ENCODE data around the gene ADAMTS17.

- TF ChIP-seq, protein P1, sequence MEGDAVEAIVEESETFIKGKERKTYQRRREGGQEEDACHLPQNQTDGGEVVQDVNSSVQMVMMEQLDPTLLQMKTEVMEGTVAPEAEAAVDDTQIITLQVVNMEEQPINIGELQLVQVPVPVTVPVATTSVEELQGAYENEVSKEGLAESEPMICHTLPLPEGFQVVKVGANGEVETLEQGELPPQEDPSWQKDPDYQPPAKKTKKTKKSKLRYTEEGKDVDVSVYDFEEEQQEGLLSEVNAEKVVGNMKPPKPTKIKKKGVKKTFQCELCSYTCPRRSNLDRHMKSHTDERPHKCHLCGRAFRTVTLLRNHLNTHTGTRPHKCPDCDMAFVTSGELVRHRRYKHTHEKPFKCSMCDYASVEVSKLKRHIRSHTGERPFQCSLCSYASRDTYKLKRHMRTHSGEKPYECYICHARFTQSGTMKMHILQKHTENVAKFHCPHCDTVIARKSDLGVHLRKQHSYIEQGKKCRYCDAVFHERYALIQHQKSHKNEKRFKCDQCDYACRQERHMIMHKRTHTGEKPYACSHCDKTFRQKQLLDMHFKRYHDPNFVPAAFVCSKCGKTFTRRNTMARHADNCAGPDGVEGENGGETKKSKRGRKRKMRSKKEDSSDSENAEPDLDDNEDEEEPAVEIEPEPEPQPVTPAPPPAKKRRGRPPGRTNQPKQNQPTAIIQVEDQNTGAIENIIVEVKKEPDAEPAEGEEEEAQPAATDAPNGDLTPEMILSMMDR (IDR thresholded peaks at IDR 0.05), result no peak
- no peak for TF ChIP-seq POLR2A (IDR thresholded peaks at IDR 0.05)
These were observed 244.2 kb downstream of the ADAMTS17 start for GRCh38 chr15:100097342-100098127.
